ENCODE measurements around the gene FYN.
A peak's percentile ranks its signal among the peaks of the same experiment; 100 is the strongest.
"Not testable (repeated sequence)": the region's sequence is repeated elsewhere in the genome, so short reads cannot be mapped to it uniquely, and the experiment has no call there.

Gene FYN

DNA sequence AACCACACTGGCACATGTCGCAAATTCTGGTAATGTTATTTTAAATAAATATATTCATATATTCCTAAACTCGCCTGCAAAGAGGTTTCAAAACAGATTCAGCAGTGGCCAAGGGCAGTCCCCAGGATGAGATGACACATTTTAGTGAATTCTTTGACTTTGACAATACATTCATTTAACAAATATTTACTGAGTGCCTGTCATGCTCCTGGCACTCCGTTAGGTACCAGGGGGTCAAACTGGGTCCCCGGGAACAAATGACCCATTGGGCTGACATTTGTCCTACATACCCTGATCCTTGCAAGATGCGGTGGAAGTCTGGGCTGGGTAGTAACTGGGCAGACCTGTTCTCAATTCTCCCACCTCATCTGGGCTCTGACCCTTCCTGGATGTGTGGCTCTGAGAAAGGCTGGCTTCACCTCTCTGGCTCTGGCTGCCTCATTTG, 74.9 kb downstream of the FYN start:
- Mint-ChIP-seq H3K9me3 (no peaks in the 10 kb centered on the region), H3K4me1 (peaks cover 77% of the 10 kb centered on the region), H3K27me3 (no peaks in the 10 kb centered on the region), H3K27ac (peak overlapping the region; percentile 22), H3K4me3 (no peak overlapping the region), H3K36me3 (peaks cover 44% of the 10 kb centered on the region)
- no peak for DNase-seq
- CTCF ChIA-PET, result no interaction called here

DNA sequence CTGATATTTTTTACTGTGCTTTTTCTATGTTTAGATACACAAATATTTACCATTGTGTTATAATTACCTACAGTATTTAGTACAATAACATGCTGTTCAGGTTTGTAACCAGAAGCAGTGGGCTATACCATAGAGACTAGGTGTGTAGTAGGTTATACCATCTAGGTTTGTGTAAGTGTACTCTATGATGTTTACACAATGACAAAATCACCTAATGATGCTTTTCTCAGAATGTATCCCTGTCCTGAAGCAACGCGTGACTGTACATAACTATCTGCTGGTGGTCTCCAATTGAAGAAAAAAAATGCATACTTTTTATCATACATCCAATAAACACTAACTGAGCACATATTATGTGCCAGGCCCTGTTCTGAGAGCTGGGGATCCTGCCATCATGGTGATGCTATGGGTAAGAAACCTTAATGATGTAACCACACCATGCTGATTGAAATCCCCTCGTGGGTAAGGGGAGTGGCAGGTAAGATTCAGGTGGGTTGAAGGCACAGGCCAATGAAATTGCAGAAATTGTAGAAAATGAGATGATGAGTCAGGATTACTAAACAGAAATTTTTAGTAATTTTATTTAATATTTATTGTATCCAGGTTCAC, 76.8 kb downstream of the FYN start:
- Mint-ChIP-seq H3K36me3 (peaks cover 33% of the 10 kb centered on the region), H3K4me3 (no peak overlapping the region), H3K27me3 (no peaks in the 10 kb centered on the region), H3K4me1 (peaks cover 72% of the 10 kb centered on the region), H3K9me3 (no peaks in the 10 kb centered on the region), H3K27ac (no peak overlapping the region)
- CTCF ChIA-PET, result interaction anchor here (0.6 to 1.0 kb wide), 2 partner anchors 49 to 202 kb away, joined by 3 read pairs; no protein-coding TSS in a partner anchor
- DNase-seq, result no peak

DNA sequence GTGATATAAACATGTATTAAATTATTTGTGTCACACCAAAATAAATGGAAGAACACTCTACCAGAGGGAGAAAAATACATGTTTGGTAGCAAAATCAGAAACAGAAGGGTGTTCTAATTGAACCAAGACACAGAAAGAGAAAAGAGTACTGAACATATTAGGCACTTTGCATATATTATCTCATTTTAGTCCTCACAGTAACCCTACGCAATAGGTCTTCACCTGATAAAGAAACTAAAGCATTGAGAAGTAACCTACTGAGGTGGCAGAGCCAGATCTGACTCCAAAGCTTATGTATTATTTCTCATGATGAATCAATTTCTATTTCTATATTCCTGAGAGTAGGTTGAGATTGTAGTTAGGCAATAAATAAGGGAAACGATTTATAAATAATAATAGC, 77.7 kb downstream of the FYN start:
- Mint-ChIP-seq H3K36me3 (peaks cover 32% of the 10 kb centered on the region), H3K4me3 (no peak overlapping the region), H3K9me3 (no peaks in the 10 kb centered on the region), H3K27me3 (no peaks in the 10 kb centered on the region), H3K27ac (peak overlapping the region; percentile 64), H3K4me1 (peaks cover 68% of the 10 kb centered on the region)
- DNase-seq, result no peak
- CTCF ChIA-PET, result interaction anchor here (0.6 to 1.0 kb wide), 2 partner anchors 36 to 203 kb away, joined by 3 to 5 read pairs; no protein-coding TSS in a partner anchor

- DNase-seq, result no peak
- Mint-ChIP-seq H3K27me3 (no peaks in the 10 kb centered on the region), H3K36me3 (peaks cover 28% of the 10 kb centered on the region), H3K4me3 (no peak overlapping the region), H3K27ac (peak overlapping the region; percentile 64), H3K9me3 (no peaks in the 10 kb centered on the region), H3K4me1 (peaks cover 66% of the 10 kb centered on the region)
- CTCF ChIA-PET, result interaction anchor here (0.6 kb wide), 1 partner anchor 35 kb away, joined by 5 read pairs; no protein-coding TSS in a partner anchor
Observed at GRCh38 chr6:111794727-111795452, 78.4 kb downstream of the FYN start.

DNA sequence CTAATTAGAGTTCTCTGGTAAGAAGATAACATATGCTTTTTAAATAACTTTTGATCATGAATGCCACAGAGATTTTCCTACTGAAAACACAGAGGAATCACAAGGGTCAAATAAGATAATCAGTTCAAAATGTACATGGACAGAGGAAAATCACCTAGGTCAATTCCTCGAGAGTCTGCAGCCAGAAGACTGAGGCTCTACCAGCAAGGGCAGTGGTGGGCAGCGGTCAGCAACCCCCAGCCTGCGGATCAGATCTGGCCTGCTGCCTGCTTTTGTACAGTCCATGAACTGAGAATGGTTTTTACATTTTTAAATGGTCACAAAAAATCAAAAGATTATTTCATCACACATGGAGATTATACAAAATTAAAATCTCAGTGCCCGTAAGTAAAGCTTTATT, 79.0 kb downstream of the FYN start:
- DNase-seq, result no peak
- no peaks in the 10 kb centered on the region for H3K27me3 Mint-ChIP-seq
- peak overlapping the region; percentile 66 for H3K27ac Mint-ChIP-seq
- H3K4me1 Mint-ChIP-seq, result peaks cover 61% of the 10 kb centered on the region
- peaks cover 28% of the 10 kb centered on the region for H3K36me3 Mint-ChIP-seq
- H3K4me3 Mint-ChIP-seq, result no peak overlapping the region
- CTCF ChIA-PET, result no interaction called here
- H3K9me3 Mint-ChIP-seq, result no peaks in the 10 kb centered on the region

- CTCF ChIA-PET, result interaction anchor here (0.6 kb wide), 1 partner anchor 32 kb away, joined by 3 read pairs; no protein-coding TSS in a partner anchor
- Mint-ChIP-seq H3K4me3 (no peak overlapping the region), H3K36me3 (peaks cover 28% of the 10 kb centered on the region), H3K27me3 (no peaks in the 10 kb centered on the region), H3K4me1 (peaks cover 55% of the 10 kb centered on the region), H3K9me3 (no peaks in the 10 kb centered on the region), H3K27ac (peak overlapping the region; percentile 66)
- DNase-seq, result peak; percentile 50
Observed at GRCh38 chr6:111793711-111794111, 79.5 kb downstream of the FYN start.

- Mint-ChIP-seq H3K27ac (peak overlapping the region; percentile 66), H3K36me3 (peaks cover 28% of the 10 kb centered on the region)
Observed at GRCh38 chr6:111792914-111793700, 80.1 kb downstream of the FYN start.

GRCh38 chr6:111792241-111792640, 81.0 kb downstream of the FYN start:
- Mint-ChIP-seq H3K4me1 (peaks cover 50% of the 10 kb centered on the region), H3K27ac (peak overlapping the region; percentile 20), H3K9me3 (peaks cover under 1% of the 10 kb centered on the region), H3K4me3 (no peak overlapping the region), H3K27me3 (no peaks in the 10 kb centered on the region), H3K36me3 (peaks cover 28% of the 10 kb centered on the region)
- no peak for DNase-seq
- CTCF ChIA-PET, result no interaction called here

More at GRCh38 chr6:111792914-111793700, 80.1 kb downstream of the FYN start:
- DNase-seq, result no peak
- no peaks in the 10 kb centered on the region for H3K9me3 Mint-ChIP-seq
- CTCF ChIA-PET, result interaction anchor here (0.6 kb wide), 1 partner anchor 32 kb away, joined by 3 read pairs; no protein-coding TSS in a partner anchor
- H3K27me3 Mint-ChIP-seq, result no peaks in the 10 kb centered on the region
- no peak overlapping the region for H3K4me3 Mint-ChIP-seq
- H3K4me1 Mint-ChIP-seq, result peaks cover 50% of the 10 kb centered on the region

- DNase-seq, result no peak
- peaks cover 4% of the 10 kb centered on the region for H3K9me3 Mint-ChIP-seq
- H3K4me1 Mint-ChIP-seq, result peaks cover 44% of the 10 kb centered on the region
- CTCF ChIA-PET, result no interaction called here
- no peaks in the 10 kb centered on the region for H3K27me3 Mint-ChIP-seq
- H3K36me3 Mint-ChIP-seq, result peaks cover 23% of the 10 kb centered on the region
- no peak overlapping the region for H3K27ac Mint-ChIP-seq
- no peak overlapping the region for H3K4me3 Mint-ChIP-seq
Observed at GRCh38 chr6:111791415-111791814, 81.8 kb downstream of the FYN start.

DNA sequence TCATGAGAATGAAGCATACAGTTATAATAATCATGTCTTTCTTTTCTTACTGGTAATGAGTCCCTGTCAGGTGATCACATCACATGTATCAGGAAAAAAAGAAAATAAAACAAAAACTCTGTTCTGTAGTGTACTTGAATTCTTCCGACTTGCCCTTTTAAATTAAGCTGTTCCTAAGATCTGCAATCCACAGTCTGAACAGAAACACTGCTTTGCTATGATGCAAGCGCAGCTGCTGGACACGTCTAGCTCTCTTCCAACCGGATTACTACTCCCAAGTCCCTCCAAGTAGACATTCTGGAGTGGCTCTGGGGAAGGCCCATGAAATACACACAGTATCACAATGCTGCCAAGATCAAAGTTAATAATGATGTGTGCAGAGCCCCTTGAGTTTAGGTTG, 83.7 kb downstream of the FYN start:
- peaks cover 4% of the 10 kb centered on the region for H3K9me3 Mint-ChIP-seq
- no peak overlapping the region for H3K27ac Mint-ChIP-seq
- peaks cover 34% of the 10 kb centered on the region for H3K4me1 Mint-ChIP-seq
- H3K27me3 Mint-ChIP-seq, result no peaks in the 10 kb centered on the region
- H3K4me3 Mint-ChIP-seq, result no peak overlapping the region
- no peak for DNase-seq
- CTCF ChIA-PET, result interaction anchor here (0.7 to 1.4 kb wide), 3 partner anchors 10 to 253 kb away, joined by 3 to 4 read pairs (median 3); no protein-coding TSS in a partner anchor
- peaks cover 23% of the 10 kb centered on the region for H3K36me3 Mint-ChIP-seq

GRCh38 chr6:111788379-111789276, 84.6 kb downstream of the FYN start:
- Mint-ChIP-seq H3K27me3 (no peaks in the 10 kb centered on the region), H3K4me3 (no peak overlapping the region), H3K36me3 (peaks cover 22% of the 10 kb centered on the region), H3K4me1 (peaks cover 34% of the 10 kb centered on the region), H3K27ac (no peak overlapping the region), H3K9me3 (peaks cover 4% of the 10 kb centered on the region)
- CTCF ChIA-PET, result interaction anchor here (1.0 to 1.4 kb wide), 3 partner anchors 9 to 254 kb away, joined by 3 to 4 read pairs (median 3); no protein-coding TSS in a partner anchor
- no peak for DNase-seq

DNA sequence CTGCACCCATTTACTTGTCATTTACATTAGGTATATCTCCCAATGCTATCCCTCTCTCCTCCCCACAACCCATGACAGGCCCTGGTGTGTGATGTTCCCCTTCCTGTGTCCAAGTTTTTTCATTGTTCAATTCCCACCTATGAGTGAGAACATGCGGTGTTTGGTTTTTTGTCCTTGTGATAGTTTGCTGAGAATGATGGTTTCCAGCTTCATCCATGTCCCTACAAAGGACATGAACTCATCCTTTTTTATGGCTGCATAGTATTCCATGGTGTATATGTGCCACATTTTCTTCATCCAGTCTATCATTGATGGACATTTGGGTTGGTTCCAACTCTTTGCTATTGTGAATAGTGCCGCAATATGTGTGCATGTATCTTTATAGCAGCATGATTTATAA, 87.1 kb downstream of the FYN start:
- H3K4me1 Mint-ChIP-seq, result peaks cover 38% of the 10 kb centered on the region
- H3K36me3 Mint-ChIP-seq, result peaks cover 30% of the 10 kb centered on the region
- H3K9me3 Mint-ChIP-seq, CTCF ChIA-PET, H3K4me3 Mint-ChIP-seq, DNase-seq, H3K27ac Mint-ChIP-seq, H3K27me3 Mint-ChIP-seq: not testable (repeated sequence)

GRCh38 chr6:111784433-111784832, 88.8 kb downstream of the FYN start:
- Mint-ChIP-seq H3K36me3 (peaks cover 36% of the 10 kb centered on the region), H3K4me1 (peaks cover 55% of the 10 kb centered on the region), H3K4me3 (no peak overlapping the region), H3K27ac (no peak overlapping the region), H3K27me3 (no peaks in the 10 kb centered on the region), H3K9me3 (peaks cover 4% of the 10 kb centered on the region)
- CTCF ChIA-PET, result interaction anchor here (0.8 to 1.6 kb wide), 4 partner anchors 8 to 18 kb away, joined by 3 to 4 read pairs (median 4); no protein-coding TSS in a partner anchor
- no peak for DNase-seq
